ENCODE data around the gene C21orf58.
"Not testable (repeated sequence)": the region's sequence is repeated elsewhere in the genome, so short reads cannot be mapped to it uniquely, and the experiment has no call there.

Gene C21orf58

DNA sequence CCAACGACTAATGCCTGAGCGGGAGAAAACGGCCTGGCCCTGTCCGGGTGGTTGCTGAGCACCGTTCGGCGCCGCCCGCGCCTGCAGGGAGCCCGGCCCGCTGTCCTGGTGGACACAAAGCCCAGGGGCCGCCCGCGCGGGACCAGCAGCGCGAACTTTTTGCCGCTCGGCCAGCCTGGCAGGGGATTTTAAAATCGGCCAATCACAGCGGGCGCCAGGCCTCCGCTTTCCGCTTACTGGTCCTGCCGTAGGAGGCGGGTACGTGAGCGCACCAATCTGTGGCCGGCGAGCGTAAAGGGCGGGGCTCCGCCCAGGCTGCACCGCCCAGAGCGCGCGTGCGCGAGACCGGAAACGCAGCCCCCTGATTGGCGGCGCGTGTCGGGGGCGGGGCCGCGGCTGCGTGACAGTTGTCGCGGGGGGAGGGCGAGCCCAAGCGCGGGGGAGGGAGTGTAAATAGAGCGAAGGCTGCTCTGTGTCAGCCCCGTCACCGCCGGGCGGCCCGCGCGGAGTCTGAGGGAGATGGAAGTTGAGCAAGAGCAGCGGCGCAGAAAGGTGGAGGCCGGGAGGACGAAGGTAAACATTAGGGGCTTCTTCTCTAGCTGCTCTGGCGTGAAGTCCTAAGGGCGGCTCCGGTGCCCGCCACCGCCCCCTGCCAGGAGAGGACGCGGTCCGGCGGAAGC is at the start of gene C21orf58, which contains the start of gene PCNT:
Gene C21orf58, minus strand, starts transcription at position 161 of the 680 bp plus-strand sequence. CDS start 1,132 bp downstream, outside the sequence.
Gene PCNT, plus strand, starts transcription at position 447 of the 680 bp plus-strand sequence. Its CDS starts 73 bp downstream, at position 520.
- H3K9ac ChIP-seq (ENCODE audit: low read length) = peak within 1 kb of the TSS; percentile 99
- H3K27ac ChIP-seq (ENCODE audit: low read depth, low read length) = peak within 1 kb of the TSS; percentile 98
- no peaks in the 10 kb centered on the region for H3K27me3 ChIP-seq (ENCODE audit: control insufficient read depth, insufficient read depth, low read length)
- H3K4me3 ChIP-seq (ENCODE audit: low read depth, low read length) = peak within 1 kb of the TSS; percentile 99
- no peaks in the 10 kb centered on the region for H3K9me3 ChIP-seq (ENCODE audit: control insufficient read depth, insufficient read depth, low read depth, low read length)
- H3K36me3 ChIP-seq (ENCODE audit: control insufficient read depth, insufficient read depth, low read length) = peaks cover 21% of the 10 kb centered on the region
- H3K4me1 ChIP-seq (ENCODE audit: control insufficient read depth, insufficient read depth, low read length) = peaks cover 34% of the 10 kb centered on the region

DNA sequence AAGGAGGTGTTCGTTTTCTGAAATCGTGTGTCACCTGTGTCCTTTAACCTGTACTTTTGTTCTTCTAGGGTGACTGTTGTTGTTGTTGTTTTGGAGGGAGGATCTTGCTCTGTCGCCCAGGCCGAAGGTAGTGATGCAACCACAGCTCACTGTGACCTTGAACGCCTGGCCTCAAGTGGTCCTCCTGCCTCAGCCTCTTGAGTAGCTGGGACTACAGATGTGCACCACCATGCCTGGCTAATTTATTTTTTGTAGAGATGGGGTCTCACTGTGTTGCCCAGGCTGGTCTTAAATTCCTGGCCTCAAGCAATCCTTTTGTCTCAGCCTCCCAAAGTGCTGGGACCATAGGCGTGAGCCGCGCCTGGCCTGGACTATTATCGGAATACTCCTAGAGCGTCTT is 49.3 kb upstream of the C21orf58 start:
- H3K9ac ChIP-seq (ENCODE audit: low read length); H3K27ac ChIP-seq (ENCODE audit: low read depth, low read length); H3K27me3 ChIP-seq (ENCODE audit: control insufficient read depth, insufficient read depth, low read length); H3K4me3 ChIP-seq (ENCODE audit: low read depth, low read length); H3K9me3 ChIP-seq (ENCODE audit: control insufficient read depth, insufficient read depth, low read depth, low read length); H3K4me1 ChIP-seq (ENCODE audit: control insufficient read depth, insufficient read depth, low read length): not testable (repeated sequence)
- peaks cover 21% of the 10 kb centered on the region for H3K36me3 ChIP-seq (ENCODE audit: control insufficient read depth, insufficient read depth, low read length)

DNA sequence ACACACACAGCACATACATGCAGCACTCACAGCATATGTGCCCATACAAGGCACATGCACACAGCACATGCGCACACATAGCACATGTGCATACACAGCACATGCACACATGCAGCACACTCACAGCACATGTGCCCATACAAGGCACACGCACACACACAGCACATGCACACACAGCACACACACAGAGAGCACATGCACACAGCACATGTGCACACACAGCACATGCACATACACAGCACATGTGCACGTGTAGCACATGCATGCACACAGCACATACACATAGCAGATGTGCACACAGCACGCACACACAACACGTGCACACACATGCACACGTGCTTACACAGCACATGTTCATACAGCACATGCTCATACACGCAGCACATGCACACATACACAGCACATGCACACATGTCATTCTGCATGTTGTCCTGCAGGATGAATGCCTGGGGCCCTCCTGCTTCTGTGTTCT is 48.4 kb upstream of the C21orf58 start:
- Histone ChIP-seq H3K9ac (ENCODE audit: low read length) (no peak overlapping the region), H3K27me3 (ENCODE audit: control insufficient read depth, insufficient read depth, low read length) (no peaks in the 10 kb centered on the region), H3K36me3 (ENCODE audit: control insufficient read depth, insufficient read depth, low read length) (peaks cover 28% of the 10 kb centered on the region), H3K4me1 (ENCODE audit: control insufficient read depth, insufficient read depth, low read length) (no peaks in the 10 kb centered on the region), H3K9me3 (ENCODE audit: control insufficient read depth, insufficient read depth, low read depth, low read length) (no peaks in the 10 kb centered on the region), H3K4me3 (ENCODE audit: low read depth, low read length) (no peak overlapping the region), H3K27ac (ENCODE audit: low read depth, low read length) (no peak overlapping the region)

DNA sequence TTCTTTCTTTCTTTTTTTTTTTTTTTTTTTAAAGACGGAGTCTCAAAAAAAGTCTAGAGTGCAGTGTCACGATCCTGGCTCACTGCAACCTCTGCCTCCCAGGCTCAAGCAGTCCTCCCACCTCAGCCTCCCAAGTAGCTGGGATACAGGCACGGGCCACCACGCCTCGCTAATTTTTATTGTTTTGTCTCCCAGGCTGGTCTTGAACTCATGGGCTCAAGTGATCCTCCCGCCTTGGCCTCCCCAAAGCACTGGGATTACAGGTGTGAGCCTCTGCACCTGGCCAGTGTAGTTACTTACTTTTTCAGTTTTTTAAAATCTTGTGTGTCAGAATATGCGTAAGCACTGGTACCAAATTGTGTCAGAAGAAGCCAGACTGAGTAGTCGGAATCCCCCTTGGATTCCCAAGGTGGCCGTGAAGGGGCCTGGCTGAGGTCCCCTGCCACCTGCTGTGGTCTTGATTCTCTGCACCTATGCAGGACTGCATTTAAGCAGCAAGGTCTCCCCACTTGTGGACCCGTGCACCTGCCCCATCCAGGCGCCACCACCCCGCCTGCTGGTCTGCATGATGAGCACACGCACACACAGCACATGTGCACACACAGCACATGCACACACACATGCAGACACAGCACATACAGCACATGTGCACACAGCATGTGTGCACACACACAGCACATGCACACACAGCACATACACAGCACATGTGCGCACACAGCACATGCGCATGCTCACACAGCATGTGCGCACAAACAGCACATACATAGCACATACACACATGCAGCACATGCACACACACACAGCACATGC is 47.7 kb upstream of the C21orf58 start:
- Histone ChIP-seq H3K36me3 (ENCODE audit: control insufficient read depth, insufficient read depth, low read length) (peaks cover 34% of the 10 kb centered on the region), H3K4me1 (ENCODE audit: control insufficient read depth, insufficient read depth, low read length) (no peaks in the 10 kb centered on the region), H3K27ac (ENCODE audit: low read depth, low read length) (no peak overlapping the region), H3K9me3 (ENCODE audit: control insufficient read depth, insufficient read depth, low read depth, low read length) (no peaks in the 10 kb centered on the region), H3K27me3 (ENCODE audit: control insufficient read depth, insufficient read depth, low read length) (no peaks in the 10 kb centered on the region), H3K4me3 (ENCODE audit: low read depth, low read length) (no peak overlapping the region), H3K9ac (ENCODE audit: low read length) (no peak overlapping the region)

DNA sequence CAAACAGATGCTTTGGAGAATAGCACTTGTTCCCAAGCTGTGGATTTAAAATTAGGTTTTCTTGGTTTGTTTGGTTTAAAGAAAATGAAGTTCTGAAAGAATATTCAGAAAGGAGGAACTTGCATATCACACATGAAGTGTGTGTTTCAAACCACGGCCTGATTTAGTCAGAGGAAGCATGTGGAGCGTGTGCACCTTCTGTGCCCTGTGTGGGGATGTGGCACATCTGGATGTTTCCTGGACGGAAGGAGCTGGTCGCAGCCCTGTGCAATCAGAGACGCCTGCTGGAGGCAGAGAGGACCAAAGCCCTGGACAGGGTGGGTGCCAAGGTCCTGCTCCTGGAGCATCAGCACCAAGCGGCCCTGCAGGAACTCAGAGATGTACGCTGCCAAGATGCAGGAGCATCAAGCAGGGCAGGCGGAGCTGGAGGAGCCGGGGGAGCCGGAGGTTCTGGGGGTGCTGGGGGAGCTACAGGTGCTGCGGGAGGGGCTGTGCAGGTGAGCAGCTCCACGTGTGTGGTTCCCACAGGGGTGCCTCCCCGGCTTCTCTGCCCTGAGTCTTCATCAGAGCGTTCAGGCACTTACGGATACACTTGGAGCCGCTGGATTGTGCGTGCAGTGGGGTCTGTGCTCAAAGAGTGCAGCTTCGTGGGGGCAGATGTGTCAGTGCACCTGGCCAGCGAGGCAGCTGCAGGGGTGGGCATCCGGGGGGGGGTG is 46.0 kb upstream of the C21orf58 start:
- Histone ChIP-seq H3K27me3 (ENCODE audit: control insufficient read depth, insufficient read depth, low read length) (no peaks in the 10 kb centered on the region), H3K9me3 (ENCODE audit: control insufficient read depth, insufficient read depth, low read depth, low read length) (no peaks in the 10 kb centered on the region), H3K36me3 (ENCODE audit: control insufficient read depth, insufficient read depth, low read length) (peaks cover 45% of the 10 kb centered on the region), H3K9ac (ENCODE audit: low read length) (no peak overlapping the region), H3K4me3 (ENCODE audit: low read depth, low read length) (no peak overlapping the region), H3K27ac (ENCODE audit: low read depth, low read length) (no peak overlapping the region), H3K4me1 (ENCODE audit: control insufficient read depth, insufficient read depth, low read length) (no peaks in the 10 kb centered on the region)

DNA sequence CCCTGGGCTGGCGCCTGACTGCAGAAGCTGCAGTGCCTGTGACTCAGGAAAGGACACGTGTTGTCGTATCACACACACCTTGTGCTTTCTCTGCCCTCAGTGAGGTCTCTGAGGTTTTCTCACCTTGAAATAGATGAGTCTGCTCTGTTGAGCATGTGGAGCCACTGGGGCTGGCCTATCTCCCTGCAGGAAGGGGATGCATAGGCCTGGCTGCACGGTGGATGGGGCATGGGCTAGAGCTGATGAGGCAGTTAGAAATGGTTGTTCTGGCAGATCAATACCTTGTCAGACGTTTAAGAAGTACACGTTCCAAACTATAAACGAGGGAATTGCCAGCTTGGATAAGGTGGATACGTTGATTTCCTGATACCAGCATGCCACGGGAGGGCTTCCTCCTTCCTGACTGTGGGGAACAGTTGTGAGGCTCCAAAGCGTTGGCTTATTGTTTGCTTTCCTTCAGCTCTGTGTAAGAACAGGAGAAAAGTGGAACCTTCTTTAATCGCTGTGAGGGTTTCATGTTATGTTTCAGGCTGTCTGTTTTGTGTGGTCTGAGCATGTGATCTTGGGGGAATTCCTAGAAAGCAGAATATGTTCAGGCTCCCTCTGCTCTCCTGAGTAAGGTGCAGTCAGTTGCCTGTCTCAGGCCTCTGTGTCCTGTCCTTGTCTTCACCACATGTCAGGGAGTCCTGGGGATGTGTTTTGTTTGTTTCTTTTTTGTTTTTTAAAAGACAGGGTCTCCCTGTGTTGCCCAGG is 45.0 kb upstream of the C21orf58 start:
- Histone ChIP-seq H3K4me1 (ENCODE audit: control insufficient read depth, insufficient read depth, low read length) (no peaks in the 10 kb centered on the region), H3K27me3 (ENCODE audit: control insufficient read depth, insufficient read depth, low read length) (no peaks in the 10 kb centered on the region), H3K27ac (ENCODE audit: low read depth, low read length) (no peak overlapping the region), H3K36me3 (ENCODE audit: control insufficient read depth, insufficient read depth, low read length) (peaks cover 53% of the 10 kb centered on the region), H3K9me3 (ENCODE audit: control insufficient read depth, insufficient read depth, low read depth, low read length) (no peaks in the 10 kb centered on the region), H3K9ac (ENCODE audit: low read length) (no peak overlapping the region), H3K4me3 (ENCODE audit: low read depth, low read length) (no peak overlapping the region)

DNA sequence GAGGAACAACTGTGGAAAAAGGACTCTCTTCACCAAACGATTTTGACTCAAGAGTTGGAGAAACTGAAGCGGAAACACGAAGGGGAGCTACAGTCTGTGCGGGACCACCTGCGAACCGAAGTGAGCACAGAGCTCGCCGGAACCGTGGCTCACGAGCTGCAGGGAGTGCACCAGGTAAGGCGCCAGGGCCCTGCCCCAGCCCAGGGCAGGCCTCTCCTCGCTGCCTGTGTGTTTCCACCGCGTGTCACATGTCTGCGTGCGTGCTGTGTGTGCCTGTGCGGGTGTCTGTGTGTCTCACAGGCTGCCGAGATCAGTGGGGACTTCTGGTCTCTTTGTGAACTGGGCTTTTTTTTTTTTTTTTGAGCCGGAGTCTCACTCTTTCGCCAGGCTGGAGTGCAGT is 43.3 kb upstream of the C21orf58 start:
- no peak overlapping the region for H3K9ac ChIP-seq (ENCODE audit: low read length)
- H3K36me3 ChIP-seq (ENCODE audit: control insufficient read depth, insufficient read depth, low read length) = peaks cover 63% of the 10 kb centered on the region
- H3K27ac ChIP-seq (ENCODE audit: low read depth, low read length) = no peak overlapping the region
- H3K27me3 ChIP-seq (ENCODE audit: control insufficient read depth, insufficient read depth, low read length) = no peaks in the 10 kb centered on the region
- no peak overlapping the region for H3K4me3 ChIP-seq (ENCODE audit: low read depth, low read length)
- no peaks in the 10 kb centered on the region for H3K4me1 ChIP-seq (ENCODE audit: control insufficient read depth, insufficient read depth, low read length)
- H3K9me3 ChIP-seq (ENCODE audit: control insufficient read depth, insufficient read depth, low read depth, low read length) = no peaks in the 10 kb centered on the region

DNA sequence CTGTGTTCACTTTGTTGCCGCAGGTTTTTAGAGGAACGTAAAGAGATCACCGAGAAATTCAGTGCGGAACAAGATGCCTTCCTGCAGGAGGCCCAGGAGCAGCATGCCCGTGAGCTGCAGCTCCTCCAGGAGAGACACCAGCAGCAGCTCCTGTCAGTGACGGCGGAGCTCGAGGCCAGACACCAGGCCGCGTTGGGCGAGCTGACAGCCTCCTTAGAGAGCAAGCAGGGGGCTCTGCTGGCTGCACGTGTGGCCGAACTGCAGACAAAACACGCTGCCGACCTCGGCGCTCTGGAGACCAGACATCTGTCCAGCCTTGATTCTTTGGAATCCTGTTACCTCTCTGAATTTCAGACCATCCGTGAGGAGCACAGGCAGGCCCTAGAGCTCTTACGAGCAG is 42.9 kb upstream of the C21orf58 start:
- no peaks in the 10 kb centered on the region for H3K4me1 ChIP-seq (ENCODE audit: control insufficient read depth, insufficient read depth, low read length)
- peaks cover 63% of the 10 kb centered on the region for H3K36me3 ChIP-seq (ENCODE audit: control insufficient read depth, insufficient read depth, low read length)
- no peaks in the 10 kb centered on the region for H3K9me3 ChIP-seq (ENCODE audit: control insufficient read depth, insufficient read depth, low read depth, low read length)
- no peak overlapping the region for H3K27ac ChIP-seq (ENCODE audit: low read depth, low read length)
- H3K9ac ChIP-seq (ENCODE audit: low read length) = no peak overlapping the region
- no peak overlapping the region for H3K4me3 ChIP-seq (ENCODE audit: low read depth, low read length)
- H3K27me3 ChIP-seq (ENCODE audit: control insufficient read depth, insufficient read depth, low read length) = no peaks in the 10 kb centered on the region

DNA sequence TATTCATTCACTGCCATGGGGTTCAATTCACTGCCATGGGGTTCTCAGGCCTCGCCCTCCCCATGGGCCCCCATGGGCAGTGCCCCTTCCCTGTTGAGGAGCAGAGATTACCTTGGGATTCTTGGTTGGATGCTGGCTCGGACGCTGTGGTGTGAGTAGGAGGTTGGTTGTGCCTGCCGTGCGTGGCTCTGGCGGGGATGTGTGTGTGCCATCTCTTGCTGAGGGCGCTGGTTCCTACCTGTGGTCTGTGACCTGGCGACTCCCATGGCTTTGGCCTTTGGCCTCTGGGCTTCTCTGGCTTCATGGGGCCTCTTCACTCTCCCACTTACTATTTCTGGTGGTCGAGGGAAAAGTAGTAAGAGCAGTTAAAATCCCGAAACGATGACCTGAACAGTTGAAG is 42.4 kb upstream of the C21orf58 start:
- H3K36me3 ChIP-seq (ENCODE audit: control insufficient read depth, insufficient read depth, low read length) = peaks cover 64% of the 10 kb centered on the region
- no peaks in the 10 kb centered on the region for H3K4me1 ChIP-seq (ENCODE audit: control insufficient read depth, insufficient read depth, low read length)
- no peaks in the 10 kb centered on the region for H3K9me3 ChIP-seq (ENCODE audit: control insufficient read depth, insufficient read depth, low read depth, low read length)
- no peak overlapping the region for H3K27ac ChIP-seq (ENCODE audit: low read depth, low read length)
- no peaks in the 10 kb centered on the region for H3K27me3 ChIP-seq (ENCODE audit: control insufficient read depth, insufficient read depth, low read length)
- H3K9ac ChIP-seq (ENCODE audit: low read length) = no peak overlapping the region
- no peak overlapping the region for H3K4me3 ChIP-seq (ENCODE audit: low read depth, low read length)

DNA sequence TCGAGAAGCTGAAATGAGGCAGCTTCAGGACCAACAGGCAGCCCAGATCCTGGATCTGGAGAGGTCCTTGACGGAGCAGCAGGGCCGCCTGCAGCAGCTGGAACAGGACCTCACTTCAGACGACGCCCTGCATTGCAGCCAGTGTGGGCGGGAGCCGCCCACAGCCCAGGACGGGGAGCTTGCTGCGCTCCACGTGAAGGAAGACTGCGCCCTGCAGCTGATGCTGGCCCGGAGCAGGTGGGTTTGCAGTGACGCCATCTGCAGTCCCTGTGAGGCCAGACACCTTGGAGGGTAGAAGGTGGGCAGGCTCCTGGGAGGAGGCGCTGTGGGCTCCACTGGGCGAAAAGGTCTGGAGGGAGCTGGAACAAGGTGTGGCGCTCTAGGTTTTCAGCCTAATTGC is 40.0 kb upstream of the C21orf58 start:
- Histone ChIP-seq H3K9ac (ENCODE audit: low read length) (no peak overlapping the region), H3K27me3 (ENCODE audit: control insufficient read depth, insufficient read depth, low read length) (no peaks in the 10 kb centered on the region), H3K4me1 (ENCODE audit: control insufficient read depth, insufficient read depth, low read length) (no peaks in the 10 kb centered on the region), H3K9me3 (ENCODE audit: control insufficient read depth, insufficient read depth, low read depth, low read length) (no peaks in the 10 kb centered on the region), H3K36me3 (ENCODE audit: control insufficient read depth, insufficient read depth, low read length) (peaks cover 76% of the 10 kb centered on the region), H3K27ac (ENCODE audit: low read depth, low read length) (no peak overlapping the region), H3K4me3 (ENCODE audit: low read depth, low read length) (no peak overlapping the region)

Measured in HUES6 (cell line).